Measurements from ENCODE around the gene TMEM242. TPM values are rescaled to one million over a fixed set of nuclear protein-coding genes. Genes with fewer than 3 reads are reported as not detected.

TMEM242 gene
- total RNA-seq, 1 donor from 2014 or later: 7.8 TPM

- DNase-seq (ENCODE audit: low read depth): no peak
Measured at GRCh38 chr6:157291356-157291755, 32.0 kb downstream of the TMEM242 start.

DNA sequence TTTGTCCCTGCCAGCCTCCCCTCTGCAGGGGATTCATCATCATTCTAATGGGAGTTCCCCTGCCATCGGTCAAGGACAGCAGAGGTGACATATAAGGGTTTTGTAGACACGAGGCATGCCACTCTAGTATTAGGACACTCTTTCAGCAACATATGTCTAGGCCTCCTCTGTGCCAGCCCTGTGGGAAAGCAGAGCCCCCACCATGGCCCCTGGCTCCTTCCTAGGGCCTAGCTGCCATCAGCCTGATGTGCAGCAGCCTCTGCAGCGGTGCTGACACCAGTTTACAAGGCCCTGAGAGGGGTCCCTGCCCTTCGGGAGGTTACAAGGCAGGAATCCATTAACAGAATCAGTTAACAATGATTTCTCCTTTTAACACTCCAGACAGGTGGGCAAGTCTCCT is 32.5 kb downstream of the TMEM242 start:
- DNase-seq (ENCODE audit: low read depth): no peak

GRCh38 chr6:157289764-157290163 is 33.6 kb downstream of the TMEM242 start:
- DNase-seq (ENCODE audit: low read depth): no peak

- no peak for DNase-seq (ENCODE audit: low read depth)
Measured at GRCh38 chr6:157288575-157288974, 34.7 kb downstream of the TMEM242 start.

DNA sequence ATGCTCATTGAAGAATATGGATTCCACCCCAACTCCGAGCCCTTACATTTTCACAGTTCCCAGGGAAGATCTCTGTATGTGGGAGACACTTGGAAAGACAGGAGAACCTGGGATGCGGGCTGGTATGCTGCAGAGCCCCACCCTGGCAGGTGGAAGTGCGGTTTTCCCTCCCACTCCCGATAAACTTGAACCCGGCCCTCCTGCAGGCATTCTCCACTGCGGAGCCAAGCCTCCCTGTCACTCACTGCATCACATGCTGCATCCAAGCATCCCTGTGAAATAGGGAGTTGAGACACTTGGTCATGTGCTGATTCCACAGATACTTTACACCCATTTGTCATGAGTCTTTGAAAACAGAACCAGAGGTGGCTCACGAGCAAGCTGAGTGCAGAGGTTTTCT is 35.4 kb downstream of the TMEM242 start:
- no peak for DNase-seq (ENCODE audit: low read depth)

DNA sequence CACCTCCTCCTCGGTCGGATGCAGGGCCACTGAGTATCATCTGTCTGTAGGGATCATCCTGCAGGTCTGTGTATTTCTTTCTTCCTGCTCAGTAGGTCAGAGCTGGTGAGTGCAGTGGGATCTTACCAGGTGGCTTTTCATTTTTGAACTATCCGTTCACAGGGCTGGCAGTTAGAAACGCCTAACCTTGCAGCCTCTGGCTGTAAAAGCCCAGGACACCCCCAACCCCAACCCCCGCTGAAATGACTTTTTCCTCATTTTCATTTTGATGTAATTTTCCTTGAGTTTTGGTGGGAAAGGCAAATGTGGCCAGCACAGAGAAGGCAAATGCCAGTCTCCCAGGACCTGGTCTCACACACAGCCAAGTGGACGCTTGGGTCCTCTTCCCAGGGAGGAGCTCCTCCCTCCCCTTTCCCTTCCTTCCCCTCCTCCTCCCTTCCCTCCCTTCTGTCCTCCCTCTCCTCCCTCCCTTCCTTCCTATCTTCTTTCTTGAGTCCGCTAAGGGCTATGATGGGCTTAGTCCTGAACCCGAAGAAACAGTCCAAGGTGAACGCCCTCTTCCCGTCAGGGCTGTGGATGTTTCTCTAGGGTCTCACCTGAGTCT is 36.0 kb downstream of the TMEM242 start:
- no peak for DNase-seq (ENCODE audit: low read depth)

GRCh38 chr6:157285422-157285779 is 37.9 kb downstream of the TMEM242 start:
- no peak for DNase-seq (ENCODE audit: low read depth)

DNA sequence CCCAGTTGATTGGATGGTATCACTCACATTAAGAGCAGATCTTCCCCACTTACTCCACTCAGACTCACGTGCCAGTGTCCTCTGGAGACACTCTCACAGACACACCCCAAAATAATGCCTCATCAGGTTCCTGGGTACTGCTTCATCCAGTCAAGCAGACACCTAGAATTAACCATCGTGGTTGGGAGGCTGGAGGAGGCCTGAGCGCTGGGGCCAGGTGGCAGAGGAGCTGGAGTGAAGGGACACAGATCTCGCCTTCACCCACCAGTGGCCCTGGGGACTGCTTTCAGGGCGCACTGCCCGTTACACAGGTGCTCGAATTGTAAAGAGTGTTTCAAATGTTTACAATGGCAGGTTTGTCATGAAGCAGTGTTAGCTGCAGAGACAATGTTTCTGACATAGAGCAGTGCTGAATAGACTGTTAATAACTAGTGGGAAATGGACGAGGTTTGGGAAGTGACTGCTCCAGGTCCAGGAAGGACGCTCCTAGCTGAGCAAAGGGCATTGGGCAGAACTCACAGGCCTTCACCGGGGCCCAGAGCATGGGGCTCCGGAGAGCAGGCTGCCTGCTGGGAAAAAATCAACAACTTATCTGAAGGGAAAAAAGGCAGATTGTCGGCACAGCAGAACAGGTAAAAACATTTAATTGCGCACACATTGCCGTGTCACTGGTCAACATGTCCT is 38.4 kb downstream of the TMEM242 start:
- no peak for DNase-seq (ENCODE audit: low read depth)

- no peak for DNase-seq (ENCODE audit: low read depth)
Measured at GRCh38 chr6:157283900-157284737, 39.2 kb downstream of the TMEM242 start.

DNA sequence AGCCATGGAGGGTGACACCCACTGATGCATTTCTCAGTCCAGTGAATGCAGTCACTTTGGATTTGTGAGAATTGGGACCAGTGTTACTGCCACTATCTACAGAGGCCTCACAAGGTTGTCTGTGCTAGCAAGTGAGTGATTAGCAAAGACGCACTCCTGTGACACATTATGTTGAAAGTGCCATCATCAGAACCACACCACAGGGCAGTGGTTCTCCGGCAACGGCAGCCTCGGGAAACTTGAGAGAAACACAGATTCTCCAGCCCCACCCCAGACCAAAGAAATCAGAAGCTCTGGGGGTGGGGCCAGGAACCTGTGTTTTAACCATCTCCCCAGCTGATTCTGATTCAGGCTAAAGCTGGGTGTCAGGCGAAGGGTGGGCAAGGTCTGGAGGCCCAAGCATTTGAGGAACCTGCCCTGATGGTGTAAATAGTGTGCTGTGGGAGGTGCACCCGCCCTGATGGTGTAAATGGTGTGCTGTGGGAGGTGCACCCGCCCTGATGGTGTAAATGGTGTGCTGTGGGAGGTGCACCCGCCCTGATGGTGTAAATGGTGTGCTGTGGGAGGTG is 39.9 kb downstream of the TMEM242 start:
- no peak for DNase-seq (ENCODE audit: low read depth)

GRCh38 chr6:157282284-157282683 is 41.0 kb downstream of the TMEM242 start:
- no peak for DNase-seq (ENCODE audit: low read depth)

DNA sequence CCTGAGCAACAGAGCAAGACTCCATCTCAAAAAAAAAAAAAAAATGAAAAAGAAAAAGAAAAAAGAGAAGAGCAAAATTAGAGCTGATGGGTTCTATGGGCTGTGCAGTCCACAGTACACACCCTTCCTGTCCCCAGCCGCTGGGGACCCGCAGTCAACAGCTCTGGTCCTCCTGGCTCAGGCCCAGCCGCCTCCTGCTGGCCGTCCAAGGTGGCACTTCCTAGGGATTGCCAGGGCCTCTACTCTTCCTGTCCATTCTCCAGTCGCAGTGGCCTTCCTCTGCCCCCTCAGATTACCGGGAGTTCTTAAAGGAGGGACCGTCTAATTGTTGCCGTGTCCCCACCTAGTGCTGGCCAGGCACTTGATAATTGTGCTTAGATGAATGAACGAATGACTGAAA is 41.7 kb downstream of the TMEM242 start:
- peak; percentile 16 for DNase-seq (ENCODE audit: low read depth)

DNA sequence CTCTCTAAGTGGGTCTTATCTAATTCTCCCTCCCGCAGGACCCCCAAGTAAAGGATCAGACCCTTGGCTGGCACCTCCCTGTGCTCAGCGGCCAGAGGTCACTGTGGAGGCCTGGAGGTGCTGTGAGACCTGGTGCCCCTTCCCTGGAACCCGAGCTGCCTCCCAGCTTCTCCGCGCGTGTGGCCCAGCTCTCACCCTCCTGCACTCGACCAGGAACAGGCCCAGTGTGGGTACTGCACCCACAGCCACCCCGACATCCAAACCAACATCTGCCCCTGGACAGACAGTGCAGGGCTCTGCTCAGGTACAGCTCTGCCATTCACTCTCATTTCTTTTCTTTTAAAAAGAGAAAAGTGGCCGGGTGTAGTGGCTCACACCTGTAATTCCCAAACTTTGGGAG is 42.4 kb downstream of the TMEM242 start:
- no peak for DNase-seq (ENCODE audit: low read depth)

- no peak for DNase-seq (ENCODE audit: low read depth)
Measured at GRCh38 chr6:157280157-157280556, 43.2 kb downstream of the TMEM242 start.

- DNase-seq (ENCODE audit: low read depth): no peak
Measured at GRCh38 chr6:157278171-157278570, 45.1 kb downstream of the TMEM242 start.

- DNase-seq (ENCODE audit: low read depth): no peak
Measured at GRCh38 chr6:157276731-157277130, 46.6 kb downstream of the TMEM242 start.

DNA sequence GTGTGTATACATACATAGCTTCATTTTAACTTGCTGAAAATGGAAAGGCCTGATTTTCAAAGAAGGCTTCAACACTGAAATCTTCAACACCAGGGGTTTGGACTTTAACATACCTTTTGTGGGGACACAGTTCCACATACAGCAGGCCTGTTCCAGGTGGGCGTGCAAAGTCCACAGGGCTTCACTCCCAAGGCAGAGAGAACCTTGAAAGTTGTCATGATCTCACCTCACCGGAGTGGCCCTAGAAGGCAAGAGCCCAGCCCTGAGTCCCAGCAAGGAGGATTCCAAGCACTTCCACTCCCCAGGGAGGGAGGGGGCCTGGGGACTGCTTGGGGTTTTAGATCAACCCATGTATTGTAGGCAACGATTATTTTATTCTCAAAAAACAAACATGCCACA is 47.2 kb downstream of the TMEM242 start:
- no peak for DNase-seq (ENCODE audit: low read depth)

DNA sequence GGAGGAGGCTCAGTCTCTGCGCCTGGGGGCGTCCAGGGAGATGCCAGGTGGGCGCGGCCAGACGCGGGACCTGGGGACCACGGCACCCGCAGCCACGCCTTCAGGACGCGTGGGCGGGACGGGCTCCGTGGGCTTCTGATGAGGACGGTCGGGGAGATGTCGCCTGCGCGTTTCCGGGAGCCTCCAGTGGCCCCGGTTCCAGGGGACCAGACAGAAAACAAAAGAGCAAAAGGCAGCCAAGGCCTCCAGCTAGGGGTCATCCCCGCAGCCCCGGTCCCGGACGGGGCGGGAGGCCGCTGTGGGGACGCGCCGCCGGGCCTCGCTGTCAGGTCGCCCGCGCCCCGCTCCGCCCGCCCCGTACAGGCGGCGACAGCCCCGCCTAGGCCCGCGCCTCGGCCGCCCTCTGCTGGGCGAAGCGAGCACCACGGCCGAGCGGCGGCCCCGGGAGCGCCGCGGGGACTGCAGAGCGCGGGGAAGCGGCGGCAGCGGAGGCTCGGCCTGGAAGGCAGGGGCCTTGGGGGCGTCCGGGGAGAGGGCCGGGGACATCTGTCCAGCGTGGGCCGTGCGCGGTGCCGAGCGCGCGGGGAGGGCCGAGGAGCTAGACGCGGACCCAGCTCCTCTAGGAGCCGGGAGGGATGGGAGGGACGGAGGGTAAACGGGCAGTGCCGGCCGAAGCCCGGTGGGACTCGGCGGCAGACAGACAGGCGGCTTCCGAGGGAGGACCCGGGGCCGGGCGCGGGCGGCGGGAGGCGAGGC is 48.7 kb downstream of the TMEM242 start:
- peak; percentile 71 for DNase-seq (ENCODE audit: low read depth)

- DNase-seq (ENCODE audit: low read depth): no peak
Measured at GRCh38 chr6:157273756-157274470, 49.4 kb downstream of the TMEM242 start.

- DNase-seq (ENCODE audit: low read depth): no peak
Measured at GRCh38 chr6:157272866-157273755, 50.2 kb downstream of the TMEM242 start.

Measured in myocyte (in vitro differentiated cells).